GM12874 (cell line): ENCODE measurements around the gene IL4R.

Experiments
- CTCF ChIP-seq: IDR thresholded peaks from 2 replicates; pipeline ENCODE4 v1.5.1; 2011; ENCODE audit warnings: low read depth, mild to moderate bottlenecking, control low read depth, low read length, moderate library complexity; ENCODE audit not compliant: insufficient read depth

The IL4R gene

DNA sequence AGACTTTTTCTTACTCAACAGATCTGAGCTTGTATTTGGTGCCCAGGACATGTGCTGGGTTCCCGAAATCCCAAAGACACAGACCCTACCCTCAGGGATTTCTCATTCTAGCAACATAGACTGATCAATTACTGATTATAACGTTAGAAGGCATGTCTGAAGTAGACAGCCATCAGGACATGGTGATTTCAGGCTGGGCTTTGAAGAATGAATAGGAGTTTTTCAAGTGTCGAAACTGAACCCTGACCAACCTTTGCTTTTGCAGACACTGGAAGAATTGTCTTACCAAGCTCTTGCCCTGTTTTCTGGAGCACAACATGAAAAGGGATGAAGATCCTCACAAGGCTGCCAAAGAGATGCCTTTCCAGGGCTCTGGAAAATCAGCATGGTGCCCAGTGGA, 48.2 kb downstream of the IL4R start:
- TF ChIP-seq CTCF: no peak

DNA sequence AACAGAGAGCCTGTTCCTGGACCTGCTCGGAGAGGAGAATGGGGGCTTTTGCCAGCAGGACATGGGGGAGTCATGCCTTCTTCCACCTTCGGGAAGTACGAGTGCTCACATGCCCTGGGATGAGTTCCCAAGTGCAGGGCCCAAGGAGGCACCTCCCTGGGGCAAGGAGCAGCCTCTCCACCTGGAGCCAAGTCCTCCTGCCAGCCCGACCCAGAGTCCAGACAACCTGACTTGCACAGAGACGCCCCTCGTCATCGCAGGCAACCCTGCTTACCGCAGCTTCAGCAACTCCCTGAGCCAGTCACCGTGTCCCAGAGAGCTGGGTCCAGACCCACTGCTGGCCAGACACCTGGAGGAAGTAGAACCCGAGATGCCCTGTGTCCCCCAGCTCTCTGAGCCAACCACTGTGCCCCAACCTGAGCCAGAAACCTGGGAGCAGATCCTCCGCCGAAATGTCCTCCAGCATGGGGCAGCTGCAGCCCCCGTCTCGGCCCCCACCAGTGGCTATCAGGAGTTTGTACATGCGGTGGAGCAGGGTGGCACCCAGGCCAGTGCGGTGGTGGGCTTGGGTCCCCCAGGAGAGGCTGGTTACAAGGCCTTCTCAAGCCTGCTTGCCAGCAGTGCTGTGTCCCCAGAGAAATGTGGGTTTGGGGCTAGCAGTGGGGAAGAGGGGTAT, 48.9 kb downstream of the IL4R start:
- TF ChIP-seq CTCF: no peak

GRCh38 chr16:27363246-27363632, 49.5 kb downstream of the IL4R start:
- TF ChIP-seq CTCF: peak; percentile 10; the same call in 1 of the 2 replicates

GRCh38 chr16:27363797-27364196, 50.0 kb downstream of the IL4R start:
- TF ChIP-seq CTCF: no peak

GRCh38 chr16:27364493-27365141, 50.8 kb downstream of the IL4R start:
- no peak for TF ChIP-seq CTCF

DNA sequence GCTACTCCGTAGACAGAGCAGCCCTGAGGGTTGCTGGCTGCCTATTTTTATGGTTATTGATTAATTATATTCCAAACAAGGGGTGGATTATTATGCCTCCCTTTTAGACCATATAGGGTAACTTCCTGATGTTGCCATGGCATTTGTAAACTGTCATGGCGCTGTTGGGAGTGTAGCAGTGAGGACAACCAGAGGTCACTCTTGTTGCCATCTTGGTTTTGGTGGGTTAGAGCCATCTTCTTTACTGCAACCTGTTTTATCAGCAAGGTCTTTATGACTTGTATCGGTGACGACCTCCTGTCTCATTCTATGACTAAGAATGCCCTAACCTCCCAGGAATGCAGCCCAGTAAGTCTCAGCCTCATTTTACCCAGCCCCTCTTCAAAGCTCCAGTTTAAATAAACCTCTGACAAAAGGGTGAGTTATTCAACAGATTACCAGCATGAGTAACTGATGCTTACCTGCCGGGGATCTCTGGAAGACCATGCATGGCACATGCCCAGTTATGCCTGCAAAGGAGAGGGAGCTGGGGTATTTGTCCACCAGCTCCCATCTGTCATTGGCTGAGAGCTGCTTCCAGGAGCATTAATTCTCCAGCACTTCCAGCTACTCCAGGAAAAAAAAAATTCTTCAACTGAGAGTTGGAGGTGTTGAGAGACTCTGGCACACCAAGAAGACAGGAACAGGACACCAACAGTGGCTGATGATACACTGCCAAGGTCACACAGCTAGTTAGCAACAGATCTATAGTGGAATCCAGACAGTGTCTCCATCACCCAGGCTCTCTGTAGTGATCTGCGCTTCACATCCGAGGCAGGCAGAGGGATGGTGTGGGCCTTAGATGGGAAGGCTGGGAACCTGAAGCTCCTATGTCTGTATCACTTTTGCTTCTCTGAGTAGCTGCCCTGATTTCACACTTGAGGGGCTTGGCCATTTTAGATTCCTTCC, 51.6 kb downstream of the IL4R start:
- no peak for TF ChIP-seq CTCF
